ENCODE results near the gene SLC25A17. TPM values are rescaled to one million over a fixed set of nuclear protein-coding genes. Genes with fewer than 3 reads are reported as not detected.
"Not testable (repeated sequence)": the region's sequence is repeated elsewhere in the genome, so short reads cannot be mapped to it uniquely, and the experiment has no call there.

SLC25A17 gene
- total RNA-seq, 1 donor from 2014 or later: 23.8 TPM

DNA sequence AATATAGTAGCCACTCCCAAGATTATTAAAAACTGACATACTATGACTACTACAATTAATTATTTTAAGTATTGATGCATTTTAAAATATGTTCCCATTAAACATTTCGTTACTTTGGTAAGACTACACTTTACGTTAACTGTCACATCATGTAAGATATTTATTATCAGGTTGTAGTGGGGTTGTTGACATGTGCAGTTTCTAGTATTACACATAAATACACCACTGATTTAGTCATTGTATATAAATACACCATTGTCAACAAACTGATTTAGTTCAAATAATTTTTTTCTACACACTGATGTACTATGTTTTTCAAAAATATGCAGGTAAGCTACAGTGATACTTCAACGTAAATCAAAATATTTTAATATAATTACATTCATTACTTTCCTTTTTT is 25.8 kb upstream of the SLC25A17 start:
- no peak overlapping the region for H3K27ac Mint-ChIP-seq
- no peak for DNase-seq (ENCODE audit: extremely low spot score, unreplicated experiment)
- TF ChIP-seq, protein P1, sequence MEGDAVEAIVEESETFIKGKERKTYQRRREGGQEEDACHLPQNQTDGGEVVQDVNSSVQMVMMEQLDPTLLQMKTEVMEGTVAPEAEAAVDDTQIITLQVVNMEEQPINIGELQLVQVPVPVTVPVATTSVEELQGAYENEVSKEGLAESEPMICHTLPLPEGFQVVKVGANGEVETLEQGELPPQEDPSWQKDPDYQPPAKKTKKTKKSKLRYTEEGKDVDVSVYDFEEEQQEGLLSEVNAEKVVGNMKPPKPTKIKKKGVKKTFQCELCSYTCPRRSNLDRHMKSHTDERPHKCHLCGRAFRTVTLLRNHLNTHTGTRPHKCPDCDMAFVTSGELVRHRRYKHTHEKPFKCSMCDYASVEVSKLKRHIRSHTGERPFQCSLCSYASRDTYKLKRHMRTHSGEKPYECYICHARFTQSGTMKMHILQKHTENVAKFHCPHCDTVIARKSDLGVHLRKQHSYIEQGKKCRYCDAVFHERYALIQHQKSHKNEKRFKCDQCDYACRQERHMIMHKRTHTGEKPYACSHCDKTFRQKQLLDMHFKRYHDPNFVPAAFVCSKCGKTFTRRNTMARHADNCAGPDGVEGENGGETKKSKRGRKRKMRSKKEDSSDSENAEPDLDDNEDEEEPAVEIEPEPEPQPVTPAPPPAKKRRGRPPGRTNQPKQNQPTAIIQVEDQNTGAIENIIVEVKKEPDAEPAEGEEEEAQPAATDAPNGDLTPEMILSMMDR (conservative IDR thresholded peaks at IDR 0.05): no peak
- H3K4me1 Mint-ChIP-seq (ENCODE audit: unreplicated experiment): no peaks in the 10 kb centered on the region
- no peak overlapping the region for H3K4me3 Mint-ChIP-seq
- no peaks in the 10 kb centered on the region for H3K27me3 Mint-ChIP-seq
- no peaks in the 10 kb centered on the region for H3K9me3 Mint-ChIP-seq
- peaks cover 36% of the 10 kb centered on the region for H3K36me3 Mint-ChIP-seq

DNA sequence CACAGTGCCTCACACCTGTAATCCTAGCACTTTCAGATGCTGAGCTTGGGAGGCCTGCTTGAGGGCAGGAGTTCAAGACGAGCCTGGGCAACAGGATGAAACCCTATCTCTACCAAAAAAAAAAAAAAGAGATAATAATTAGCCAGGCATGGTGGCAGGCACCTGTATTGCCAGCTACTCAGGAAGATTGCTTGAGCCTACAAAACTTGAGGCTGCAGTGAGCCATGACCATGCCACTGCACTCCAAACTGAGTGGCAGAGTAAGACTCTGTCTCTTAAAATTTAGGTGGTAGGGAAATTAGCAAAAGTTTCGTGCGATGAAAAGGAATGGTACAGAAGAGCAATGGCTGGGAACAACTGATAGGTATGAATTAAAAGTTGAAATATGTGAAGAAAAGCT is 19.3 kb upstream of the SLC25A17 start:
- peaks cover 37% of the 10 kb centered on the region for H3K36me3 Mint-ChIP-seq
- H3K4me3 Mint-ChIP-seq: no peak overlapping the region
- H3K9me3 Mint-ChIP-seq: no peaks in the 10 kb centered on the region
- H3K4me1 Mint-ChIP-seq (ENCODE audit: unreplicated experiment): no peaks in the 10 kb centered on the region
- H3K27ac Mint-ChIP-seq: no peak overlapping the region
- TF ChIP-seq, protein P1 (conservative IDR thresholded peaks at IDR 0.05): no peak
- DNase-seq (ENCODE audit: extremely low spot score, unreplicated experiment): no peak
- H3K27me3 Mint-ChIP-seq: no peaks in the 10 kb centered on the region

DNA sequence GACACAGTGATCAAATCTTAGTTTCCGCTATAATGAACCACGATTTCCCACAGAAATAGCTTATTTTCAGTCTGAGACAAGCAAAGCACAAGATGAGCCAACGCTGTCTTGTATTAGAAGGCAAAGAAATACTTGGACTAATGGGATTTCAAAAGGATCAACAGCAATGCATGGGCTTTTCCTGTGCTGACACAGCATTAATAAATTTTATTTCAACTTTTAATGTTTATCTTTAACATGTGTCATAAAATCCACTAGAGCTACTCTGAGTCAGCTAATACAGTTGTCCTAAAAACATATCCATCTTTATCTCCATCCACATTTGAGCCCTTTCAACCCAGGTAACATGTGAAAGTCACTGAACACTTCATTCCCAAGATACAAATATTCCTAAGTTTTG is 15.5 kb upstream of the SLC25A17 start:
- no peak overlapping the region for H3K4me3 Mint-ChIP-seq
- H3K27ac Mint-ChIP-seq: no peak overlapping the region
- DNase-seq (ENCODE audit: extremely low spot score, unreplicated experiment): no peak
- no peaks in the 10 kb centered on the region for H3K9me3 Mint-ChIP-seq
- H3K27me3 Mint-ChIP-seq: no peaks in the 10 kb centered on the region
- peaks cover 26% of the 10 kb centered on the region for H3K36me3 Mint-ChIP-seq
- TF ChIP-seq, protein P1 (conservative IDR thresholded peaks at IDR 0.05): no peak
- H3K4me1 Mint-ChIP-seq (ENCODE audit: unreplicated experiment): no peaks in the 10 kb centered on the region

DNA sequence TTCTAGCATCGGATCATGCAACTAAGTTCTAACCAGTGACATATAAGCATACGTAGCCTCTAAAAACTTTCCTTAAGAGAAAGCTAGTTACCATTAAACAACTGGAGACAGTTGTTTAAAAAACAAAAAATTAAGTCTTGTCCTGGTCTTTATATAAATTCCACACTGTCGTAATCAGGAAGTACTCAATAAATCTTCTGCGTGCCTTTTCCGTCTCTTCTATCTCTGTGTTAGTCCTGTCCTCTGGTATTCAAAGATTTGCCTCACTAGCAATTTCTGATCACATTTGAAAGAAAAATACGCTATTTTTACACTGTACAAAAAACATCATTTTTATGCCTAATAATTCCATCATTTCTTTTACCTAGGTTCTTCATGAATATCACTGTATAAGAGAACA is 10.0 kb upstream of the SLC25A17 start:
- H3K36me3 Mint-ChIP-seq: peaks cover 32% of the 10 kb centered on the region
- H3K27ac Mint-ChIP-seq: no peak overlapping the region
- H3K9me3 Mint-ChIP-seq: no peaks in the 10 kb centered on the region

DNA sequence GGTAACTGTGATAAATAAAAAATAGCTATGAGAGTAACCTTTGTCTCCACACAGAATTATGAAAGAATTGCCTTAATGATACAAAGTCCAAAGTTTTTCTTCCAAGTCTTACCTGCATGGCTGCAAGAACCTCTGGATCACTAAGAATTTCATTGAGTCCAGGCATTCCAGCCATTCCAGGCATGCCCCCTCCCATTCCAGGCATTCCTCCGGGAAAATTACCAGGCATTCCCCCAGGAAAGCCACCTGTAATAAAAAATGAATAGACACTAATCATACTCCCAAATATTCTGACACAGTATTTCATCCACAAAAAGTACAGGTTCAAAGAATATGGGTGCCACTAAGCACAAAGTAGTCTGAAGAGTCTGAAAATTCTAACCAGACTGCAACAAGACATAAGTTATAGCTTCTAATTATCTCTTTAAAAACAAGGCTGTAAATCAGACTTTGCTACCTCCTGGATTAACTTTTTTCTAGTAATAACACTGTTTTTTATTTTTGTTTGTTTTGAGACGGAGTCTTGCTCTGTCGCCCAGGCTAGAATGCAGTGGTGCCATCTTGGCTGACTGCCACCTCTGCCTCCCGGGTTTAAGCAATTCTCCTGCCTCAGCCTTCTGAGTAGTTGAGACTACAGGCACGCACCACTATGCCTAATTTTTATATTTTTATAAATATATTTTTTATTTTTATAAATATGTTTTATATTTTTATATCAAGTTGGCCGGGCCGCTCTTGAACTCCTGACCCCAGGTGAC is 8.0 kb upstream of the SLC25A17 start:
- H3K27me3 Mint-ChIP-seq: no peaks in the 10 kb centered on the region
- no peak overlapping the region for H3K4me3 Mint-ChIP-seq
- no peak overlapping the region for H3K27ac Mint-ChIP-seq
- no peak for DNase-seq (ENCODE audit: extremely low spot score, unreplicated experiment)
- TF ChIP-seq, protein P1 (conservative IDR thresholded peaks at IDR 0.05): no peak
- no peaks in the 10 kb centered on the region for H3K9me3 Mint-ChIP-seq
- no peaks in the 10 kb centered on the region for H3K4me1 Mint-ChIP-seq (ENCODE audit: unreplicated experiment)
- peaks cover 32% of the 10 kb centered on the region for H3K36me3 Mint-ChIP-seq

More for the DNA sequence above, 10.0 kb upstream of the SLC25A17 start:
- TF ChIP-seq, protein P1 (conservative IDR thresholded peaks at IDR 0.05): no peak
- Mint-ChIP-seq H3K27me3 (no peaks in the 10 kb centered on the region), H3K4me1 (ENCODE audit: unreplicated experiment) (no peaks in the 10 kb centered on the region), H3K4me3 (no peak overlapping the region)
- no peak for DNase-seq (ENCODE audit: extremely low spot score, unreplicated experiment)

DNA sequence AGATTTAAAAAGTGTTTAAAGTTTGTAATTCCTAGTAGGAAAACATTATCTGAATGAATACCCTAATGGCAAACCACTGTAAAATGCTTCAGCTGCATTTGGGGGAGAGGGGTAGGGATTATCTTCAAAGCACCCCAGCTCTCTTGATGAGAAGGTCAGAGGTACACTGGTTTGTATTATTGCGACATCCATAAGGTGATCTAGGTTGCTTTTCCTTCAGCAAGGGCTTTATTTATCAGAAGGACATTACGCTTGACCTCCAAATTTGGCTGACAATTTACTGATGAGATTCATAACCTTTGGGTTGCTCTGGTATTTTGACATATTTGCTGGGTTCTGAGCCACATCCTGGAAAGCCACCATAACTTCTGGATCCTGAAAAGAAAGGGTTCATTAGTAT is 7.1 kb upstream of the SLC25A17 start:
- H3K9me3 Mint-ChIP-seq, H3K27me3 Mint-ChIP-seq: not testable (repeated sequence)
- peaks cover 31% of the 10 kb centered on the region for H3K36me3 Mint-ChIP-seq

More for the DNA sequence above, 7.1 kb upstream of the SLC25A17 start:
- DNase-seq (ENCODE audit: extremely low spot score, unreplicated experiment); H3K4me1 Mint-ChIP-seq (ENCODE audit: unreplicated experiment); H3K27ac Mint-ChIP-seq; H3K4me3 Mint-ChIP-seq: not testable (repeated sequence)
